GM12874 (cell line): ENCODE measurements around the gene MRPS6.

Experiments
- TF ChIP-seq, protein P1 (sequence below): IDR thresholded peaks from 2 replicates; pipeline ENCODE4 v1.5.1; 2011; ENCODE audit warnings: low read depth, mild to moderate bottlenecking, control low read depth, low read length, moderate library complexity; ENCODE audit not compliant: insufficient read depth

The MRPS6 gene

DNA sequence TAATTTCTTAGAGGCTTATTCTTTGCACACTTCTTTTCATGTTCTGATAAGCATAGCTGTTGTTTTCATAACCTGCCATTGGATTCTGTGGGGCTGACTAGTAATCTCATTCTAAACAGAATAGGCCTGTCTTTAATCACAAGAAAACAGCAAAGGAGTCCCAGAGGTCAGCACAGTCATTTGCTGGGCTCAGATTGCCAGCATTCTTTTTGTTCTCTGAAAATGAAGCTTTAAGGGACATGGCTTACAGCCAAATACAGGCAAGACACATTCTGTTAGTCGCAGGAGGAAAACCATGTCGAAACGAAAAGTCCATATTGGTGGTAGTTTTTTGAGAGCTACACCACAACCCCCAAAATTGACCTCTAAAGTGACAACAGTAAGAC, 75.0 kb downstream of the MRPS6 start:
- TF ChIP-seq, protein P1, sequence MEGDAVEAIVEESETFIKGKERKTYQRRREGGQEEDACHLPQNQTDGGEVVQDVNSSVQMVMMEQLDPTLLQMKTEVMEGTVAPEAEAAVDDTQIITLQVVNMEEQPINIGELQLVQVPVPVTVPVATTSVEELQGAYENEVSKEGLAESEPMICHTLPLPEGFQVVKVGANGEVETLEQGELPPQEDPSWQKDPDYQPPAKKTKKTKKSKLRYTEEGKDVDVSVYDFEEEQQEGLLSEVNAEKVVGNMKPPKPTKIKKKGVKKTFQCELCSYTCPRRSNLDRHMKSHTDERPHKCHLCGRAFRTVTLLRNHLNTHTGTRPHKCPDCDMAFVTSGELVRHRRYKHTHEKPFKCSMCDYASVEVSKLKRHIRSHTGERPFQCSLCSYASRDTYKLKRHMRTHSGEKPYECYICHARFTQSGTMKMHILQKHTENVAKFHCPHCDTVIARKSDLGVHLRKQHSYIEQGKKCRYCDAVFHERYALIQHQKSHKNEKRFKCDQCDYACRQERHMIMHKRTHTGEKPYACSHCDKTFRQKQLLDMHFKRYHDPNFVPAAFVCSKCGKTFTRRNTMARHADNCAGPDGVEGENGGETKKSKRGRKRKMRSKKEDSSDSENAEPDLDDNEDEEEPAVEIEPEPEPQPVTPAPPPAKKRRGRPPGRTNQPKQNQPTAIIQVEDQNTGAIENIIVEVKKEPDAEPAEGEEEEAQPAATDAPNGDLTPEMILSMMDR = no peak

DNA sequence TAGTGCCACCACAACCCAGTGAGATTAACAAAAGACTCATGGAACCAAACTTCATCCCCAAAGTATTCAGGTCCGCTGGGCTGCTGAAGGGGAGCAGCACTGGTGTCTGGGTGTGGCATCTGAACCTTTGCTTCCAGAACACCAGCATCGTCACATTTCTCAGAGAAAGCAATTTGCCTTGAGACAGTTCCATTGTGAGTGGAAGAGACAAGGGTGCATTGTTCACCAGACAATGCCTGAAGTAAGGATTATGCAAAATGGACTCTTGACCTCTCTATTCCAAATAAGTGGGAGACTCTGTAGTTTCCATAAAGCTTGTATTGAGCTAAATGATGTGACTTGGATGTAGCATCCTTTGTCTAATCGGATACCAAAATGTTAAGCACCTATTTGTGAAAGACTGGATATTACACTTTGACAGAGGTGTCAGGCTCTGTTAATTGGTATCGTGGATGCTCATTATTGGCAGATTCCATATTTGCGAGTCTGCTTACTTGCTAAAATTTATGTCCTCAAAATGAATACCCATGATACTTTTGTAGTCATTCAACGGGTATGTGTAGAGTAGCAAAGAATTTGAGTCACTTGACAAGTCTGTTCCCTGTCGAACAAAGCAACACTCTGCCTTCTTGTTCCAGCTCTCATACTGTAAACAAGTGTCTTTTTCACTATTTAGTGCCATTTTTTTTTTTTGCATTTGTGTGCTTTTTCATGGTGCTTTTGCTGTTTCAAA, 75.6 kb downstream of the MRPS6 start:
- TF ChIP-seq, protein P1 = no peak

DNA sequence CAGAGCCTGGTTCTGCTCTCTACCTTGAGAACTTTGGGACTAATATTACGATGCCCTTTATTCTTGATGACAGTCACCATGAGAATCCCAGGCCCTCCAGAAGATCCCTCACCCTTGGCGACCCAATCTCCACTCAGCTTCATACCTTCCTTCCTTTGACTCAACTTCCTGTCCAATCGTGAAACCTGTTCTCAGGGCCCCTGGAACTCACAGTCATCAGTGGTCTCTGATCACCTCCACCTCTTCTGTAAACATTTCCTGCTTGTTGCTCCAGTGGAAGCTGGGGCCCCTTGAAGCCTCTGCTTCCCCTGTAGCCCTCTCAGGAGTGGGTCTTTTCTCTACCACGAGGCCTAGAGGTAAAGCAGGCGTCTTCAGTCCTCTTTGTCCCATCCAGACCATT, 79.1 kb downstream of the MRPS6 start:
- TF ChIP-seq, protein P1 = no peak

DNA sequence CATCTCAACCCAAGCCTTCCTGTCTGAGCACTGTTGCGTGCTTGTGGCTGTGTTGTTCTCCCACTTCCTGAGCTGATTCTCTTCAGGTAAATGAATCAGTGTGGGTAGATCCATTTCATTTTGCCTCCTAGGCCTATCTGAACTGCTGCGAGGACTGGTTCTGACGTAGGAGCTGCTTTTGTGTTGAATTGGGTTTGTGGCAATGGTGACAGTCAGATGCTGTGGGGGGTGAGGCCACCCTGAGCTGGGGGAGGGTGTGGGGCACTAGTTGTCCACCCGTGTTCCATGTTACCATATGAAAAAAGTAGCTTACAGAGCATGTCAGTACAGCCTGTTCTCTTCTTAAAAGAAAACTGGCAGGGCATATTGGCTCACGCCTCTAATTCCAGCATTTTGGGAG, 81.5 kb downstream of the MRPS6 start:
- TF ChIP-seq, protein P1 = no peak

DNA sequence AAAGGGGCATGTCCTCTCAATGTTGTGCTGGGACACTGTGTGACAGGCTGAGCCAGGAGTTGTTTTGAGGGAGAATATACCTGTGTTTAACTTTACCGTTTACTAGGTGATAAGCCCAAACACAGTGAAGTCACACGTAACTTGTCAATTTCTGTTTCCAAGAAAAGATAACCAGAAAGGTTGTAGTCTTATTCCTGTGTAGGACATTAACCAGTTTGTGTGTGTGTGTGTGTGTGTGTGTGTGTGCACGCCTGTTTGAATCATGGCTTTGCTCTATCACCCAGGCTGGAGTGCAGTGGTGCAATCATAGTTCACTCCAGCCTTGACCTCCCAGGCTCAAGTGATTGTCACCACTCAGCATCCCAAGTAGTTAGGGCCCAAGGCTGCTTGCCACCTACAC, 83.6 kb downstream of the MRPS6 start:
- TF ChIP-seq, protein P1 = no peak

DNA sequence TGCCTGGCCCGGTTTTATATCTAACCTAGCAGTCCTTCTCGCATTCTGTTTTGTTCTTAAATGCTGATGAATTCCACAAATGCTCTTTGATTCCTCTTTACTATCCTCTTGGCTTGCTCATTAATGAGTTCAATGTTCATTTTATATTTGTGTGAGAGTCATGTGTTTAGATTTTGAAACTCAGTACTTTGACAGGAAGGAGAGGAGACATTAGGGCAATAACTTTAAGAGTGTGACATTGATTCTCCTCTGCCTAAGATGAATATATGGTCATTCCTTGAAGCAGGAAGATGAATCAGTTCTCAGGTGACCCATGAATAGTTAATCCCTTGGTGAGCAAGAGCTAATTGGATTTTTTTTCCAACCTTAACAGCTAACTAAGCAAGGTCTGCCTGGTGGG, 84.1 kb downstream of the MRPS6 start:
- TF ChIP-seq, protein P1 = no peak

DNA sequence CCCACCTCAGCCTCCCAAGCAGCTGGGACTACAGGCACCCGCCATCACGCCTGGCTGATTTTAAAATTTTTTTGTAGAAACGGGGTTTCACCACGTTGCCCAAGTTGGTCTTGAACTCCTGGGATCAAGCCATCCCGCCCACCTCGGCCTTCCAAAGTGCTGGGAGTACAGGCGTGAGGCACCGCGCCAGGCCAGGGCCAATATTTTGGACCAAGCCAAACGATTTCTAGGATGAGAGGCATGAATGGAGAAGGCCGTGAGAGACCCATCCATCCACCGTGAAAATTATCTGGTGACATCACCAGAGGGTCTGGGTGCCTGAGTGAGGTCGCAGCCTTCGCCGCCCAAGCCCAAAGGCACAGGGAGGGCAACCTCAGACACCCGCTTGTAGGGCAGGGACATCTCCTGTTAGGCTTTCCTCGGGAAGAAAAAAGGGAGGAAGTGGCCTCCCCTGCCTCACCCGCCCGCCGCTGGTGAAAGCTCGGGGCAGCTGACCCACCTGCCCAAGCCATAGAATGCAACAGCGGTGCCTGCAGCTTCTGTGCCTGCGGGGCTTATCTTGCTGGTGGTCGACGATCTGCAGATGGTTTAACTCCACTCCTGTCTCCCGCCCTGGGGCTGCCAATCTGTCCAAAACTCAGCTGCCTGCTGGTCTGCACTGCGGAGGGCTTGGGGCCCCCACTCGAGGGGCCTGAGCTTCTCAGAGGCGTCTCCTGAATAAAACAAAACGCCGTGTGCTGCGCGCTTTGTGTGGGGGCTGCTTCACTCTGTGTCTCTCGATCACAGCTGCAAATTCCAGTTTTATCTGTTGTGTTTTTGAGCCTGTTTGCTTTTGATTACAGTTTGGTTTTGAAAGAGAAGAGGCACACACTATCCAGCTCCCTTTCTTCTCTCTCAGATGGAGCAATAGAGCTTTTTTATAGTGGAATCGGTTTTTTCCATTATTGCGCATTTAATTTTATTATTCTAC, 85.8 kb downstream of the MRPS6 start:
- TF ChIP-seq, protein P1 = no peak
